Measurements from ENCODE around the gene ACAT1. TPM values are rescaled to one million over a fixed set of nuclear protein-coding genes. Genes with fewer than 3 reads are reported as not detected.

ACAT1 gene
- total and polyA plus RNA-seq, 2 of the 8 experiments (the other 6 are each of a cell fraction or from before 2014, with no cell fraction given): 30.4 to 30.9 TPM

GRCh38 chr11:108131993-108132392 is 10.6 kb downstream of the ACAT1 start:
- Histone ChIP-seq H3K4me1 (replicated peaks in 1 of 4; ENCODE audit: control insufficient read depth in 3 of 4, insufficient read depth in 4 of 4, low read length in 3 of 4) (no peaks in the 10 kb centered on the region), H2BK12ac (ENCODE audit: low read depth, low read length) (no peak overlapping the region), H3K79me2 (ENCODE audit: control insufficient read depth in 1 of 2, insufficient read depth in 2 of 2, low read length in 2 of 2) (no peaks in the 10 kb centered on the region), H2AK5ac (ENCODE audit: low read depth, low read length) (no peak overlapping the region), H2AFZ (ENCODE audit: low read length) (no peak overlapping the region), H3K4me3 (ENCODE audit: extremely low read depth in 1 of 4, insufficient read depth in 2 of 4, low read depth in 3 of 4, low read length in 4 of 4) (no peak overlapping the region), H3K4ac (replicated peaks; ENCODE audit: insufficient read length, low read depth, low read length) (no peak overlapping the region), H3K18ac (ENCODE audit: extremely low read depth, low read length) (no peak overlapping the region), H2BK20ac (ENCODE audit: low read length) (no peak overlapping the region), H2BK120ac (replicated peaks; ENCODE audit: low read depth, low read length) (no peak overlapping the region), H3K9ac (replicated peaks in 1 of 4; ENCODE audit: extremely low read depth in 1 of 4, low read depth in 3 of 4, low read length in 3 of 4) (no peak overlapping the region), H3K14ac (ENCODE audit: insufficient read length) (no peak overlapping the region), H2BK15ac (ENCODE audit: low read length) (no peak overlapping the region), H3K36me3 (ENCODE audit: control insufficient read depth in 2 of 4, insufficient read depth in 4 of 4, low read length in 3 of 4) (peaks cover 0 to 5% (median under 1%) of the 10 kb centered on the region in 4 experiments; a peak in 2 of 8 replicates), H4K5ac (ENCODE audit: insufficient read length, low read depth, low read length) (no peak overlapping the region), H3K27ac (ENCODE audit: low read depth, low read length) (no peak overlapping the region), H3K56ac (replicated peaks; ENCODE audit: insufficient read length, low read depth, low read length) (no peak overlapping the region), H3K27me3 (replicated peaks in 1 of 4; ENCODE audit: control insufficient read depth in 3 of 4, extremely low read depth in 1 of 4, insufficient read depth in 3 of 4, low read length in 3 of 4) (no peaks in the 10 kb centered on the region), H3K79me1 (ENCODE audit: low read depth, low read length) (no peaks in the 10 kb centered on the region; the same call in 1 of the 2 replicates), H3K4me2 (ENCODE audit: insufficient read depth in 1 of 2, low read depth in 2 of 2, low read length in 2 of 2) (no peak overlapping the region), H3K23ac (ENCODE audit: insufficient read length) (no peak overlapping the region), H4K20me1 (replicated peaks in 1 of 2; ENCODE audit: control insufficient read depth in 1 of 2, insufficient read depth in 2 of 2, low read length in 2 of 2) (peaks cover 0 to 1% of the 10 kb centered on the region in 2 experiments), H4K8ac (ENCODE audit: extremely low read depth, insufficient read depth, low read length) (no peak overlapping the region), H3K23me2 (ENCODE audit: low read depth, low read length) (no peaks in the 10 kb centered on the region), H2BK5ac (ENCODE audit: low read depth, low read length) (no peak overlapping the region), H4K91ac (replicated peaks; ENCODE audit: insufficient read length, low read length) (no peak overlapping the region), H3K9me3 (ENCODE audit: insufficient read depth in 2 of 2, low read depth in 1 of 2, low read length in 1 of 2) (no peaks in the 10 kb centered on the region)
- FAIRE-seq: no peak
- 92% methylated on average over 1 of the region's 1 CpG; no CpG with 5 or more reads in 1 of the 2 experiments for WGBS, 2 experiments (ENCODE audit: extremely low coverage in 1 of 2, insufficient coverage in 1 of 2, insufficient read length in 1 of 2, insufficient replicate concordance in 2 of 2, low coverage in 1 of 2, low lambda C conversion rate in 2 of 2, missing lambda C conversion rate in 1 of 2)
- POLR2A ChIA-PET (ENCODE audit: partially characterized antibody): no interaction called here
- CTCF ChIA-PET (ENCODE audit: partially characterized antibody): interaction anchor here (0.6 to 1.4 kb wide), 3 partner anchors 14 to 710 kb away, joined by 3 to 6 read pairs (median 3); no protein-coding TSS in a partner anchor
- no peak for DNase-seq (ENCODE audit: low read depth in 1 of 2, low spot score in 2 of 2)
- no peak for TF ChIP-seq RAD21 (IDR thresholded peaks at IDR 0.05 in 1 of 2, conservative IDR thresholded peaks at IDR 0.05 in 1 of 2; ENCODE audit: low read depth in 2 of 2, low read length in 2 of 2)
- no peak for TF ChIP-seq CBX8 (IDR thresholded peaks at IDR 0.05; ENCODE audit: borderline replicate concordance, low read depth, low read length)
- TF ChIP-seq GTF2F1 (IDR thresholded peaks at IDR 0.05; ENCODE audit: borderline replicate concordance, low read depth, low read length): no peak
- TF ChIP-seq RXRA (IDR thresholded peaks at IDR 0.05; ENCODE audit: insufficient read depth, low read depth, low read length): no peak
- TF ChIP-seq JUND (IDR thresholded peaks at IDR 0.05; ENCODE audit: low read length): no peak
- TF ChIP-seq ASH2L (IDR thresholded peaks at IDR 0.05; ENCODE audit: low read length): no peak
- no peak for TF ChIP-seq CTBP2 (IDR thresholded peaks at IDR 0.05; ENCODE audit: borderline replicate concordance, insufficient read depth, insufficient read length, low read length)
- TF ChIP-seq TCF12 (IDR thresholded peaks at IDR 0.05; ENCODE audit: low read depth, low read length): no peak
- no peak for TF ChIP-seq ATF3 (IDR thresholded peaks at IDR 0.05; ENCODE audit: insufficient read depth, low read depth, low read length)
- TF ChIP-seq CREB1 (IDR thresholded peaks at IDR 0.05): no peak
- TF ChIP-seq CHD2 (IDR thresholded peaks at IDR 0.05; ENCODE audit: low read length): no peak
- TF ChIP-seq TEAD4 (IDR thresholded peaks at IDR 0.05; ENCODE audit: low read depth, low read length): no peak
- TF ChIP-seq KDM4A (IDR thresholded peaks at IDR 0.05; ENCODE audit: low read depth, low read length, severe bottlenecking): no peak
- no peak for TF ChIP-seq KDM1A (IDR thresholded peaks at IDR 0.05; ENCODE audit: borderline replicate concordance, low read length)

All from H1 (cell line).